Ishikawa (cell line): ENCODE results near the gene PSMB2.

Experiments used
- CEBPB ChIP-seq: IDR thresholded peaks from 2 replicates; pipeline ENCODE4 v1.6.1; 2012
- CREB1 ChIP-seq: IDR thresholded peaks from 2 replicates; pipeline ENCODE4 v1.6.1; 2012; ENCODE audit warnings: low read depth
- EGR1 ChIP-seq: IDR thresholded peaks from 2 replicates; pipeline ENCODE4 v1.6.1; 2012
- EP300 ChIP-seq: IDR thresholded peaks from 2 replicates; pipeline ENCODE4 v1.6.1; 2012; ENCODE audit warnings: borderline replicate concordance
- FOXM1 ChIP-seq: IDR thresholded peaks from 2 replicates; pipeline ENCODE4 v1.6.1; 2012; ENCODE audit warnings: low read depth, borderline replicate concordance
- MAX ChIP-seq: IDR thresholded peaks from 2 replicates; pipeline ENCODE4 v1.6.1; 2012
- NFIC ChIP-seq: IDR thresholded peaks from 2 replicates; pipeline ENCODE4 v1.6.1; 2012
- RAD21 ChIP-seq: IDR thresholded peaks from 2 replicates; pipeline ENCODE4 v1.6.1; 2012; ENCODE audit warnings: low read depth
- REST ChIP-seq: IDR thresholded peaks from 2 replicates; pipeline ENCODE4 v1.6.1; 2012; ENCODE audit warnings: low read depth, mild to moderate bottlenecking
- TAF1 ChIP-seq: IDR thresholded peaks from 2 replicates; pipeline ENCODE4 v1.6.1; 2012; ENCODE audit warnings: low read depth, mild to moderate bottlenecking
- TCF12 ChIP-seq: IDR thresholded peaks from 2 replicates; pipeline ENCODE4 v1.6.1; 2012; ENCODE audit warnings: low read depth
- TEAD4 ChIP-seq: IDR thresholded peaks from 2 replicates; pipeline ENCODE4 v1.6.1; 2012
- USF1 ChIP-seq: IDR thresholded peaks from 2 replicates; pipeline ENCODE4 v1.6.1; 2012
- YY1 ChIP-seq: IDR thresholded peaks from 2 replicates; pipeline ENCODE4 v1.6.1; 2012; ENCODE audit warnings: low read depth
- ZBTB7A ChIP-seq: IDR thresholded peaks from 2 replicates; pipeline ENCODE4 v1.6.1; 2012; ENCODE audit warnings: low read depth

The PSMB2 gene

GRCh38 chr1:35557118-35557610 lies 84.2 kb downstream of the PSMB2 start, which contains the start of gene KIAA0319L:
TSS of gene KIAA0319L (minus strand) at chr1:35557403. CDS start at chr1:35554491, 2,912 bp downstream.
- TF ChIP-seq REST (peak; percentile 66), USF1 (no peak), NFIC (no peak; the same call in 1 of the 2 replicates), TCF12 (peak; percentile 57), TEAD4 (no peak), ZBTB7A (peak; percentile 43; the same call in 1 of the 2 replicates), FOXM1 (no peak), YY1 (no peak), CREB1 (no peak), TAF1 (0 out of 2 replicates have a peak, but pooled peaks have one; percentile 7), RAD21 (no peak), EP300 (no peak), MAX (no peak), EGR1 (no peak), CEBPB (no peak)

GRCh38 chr1:35556484-35557117 lies 84.7 kb downstream of the PSMB2 start:
- TF ChIP-seq RAD21 = 0 out of 2 replicates have a peak, but pooled peaks have one; percentile 5
- no peak for TF ChIP-seq NFIC
- TF ChIP-seq YY1 = no peak

- no peak for TF ChIP-seq ZBTB7A
- no peak for TF ChIP-seq CEBPB
- TF ChIP-seq RAD21 = no peak
- TF ChIP-seq EGR1 = no peak
These were observed 85.5 kb downstream of the PSMB2 start for GRCh38 chr1:35555601-35556477.

- TF ChIP-seq NFIC (no peak), TCF12 (no peak), MAX (no peak), CREB1 (no peak), ZBTB7A (no peak), EP300 (no peak), USF1 (no peak), EGR1 (no peak), CEBPB (no peak), FOXM1 (no peak), RAD21 (no peak), TEAD4 (no peak), REST (no peak), TAF1 (no peak), YY1 (no peak)
These were observed 86.1 kb downstream of the PSMB2 start for GRCh38 chr1:35555212-35555584.

GRCh38 chr1:35554266-35555211 lies 86.8 kb downstream of the PSMB2 start:
- TF ChIP-seq RAD21 = no peak
- TF ChIP-seq FOXM1 = no peak
- no peak for TF ChIP-seq CEBPB
